ENCODE measurements around the gene PPARA.

- TF ChIP-seq CTCF (IDR thresholded peaks at IDR 0.05) (no peak), SIN3A (IDR thresholded peaks at IDR 0.05; ENCODE audit: borderline replicate concordance, insufficient read depth, low read depth, low read length) (no peak)
Observed at GRCh38 chr22:46125816-46126765, 24.2 kb upstream of the PPARA start.

Data from Panc1 (cell line).